GM19438 (cell line): Measurements from ENCODE around the gene MTREX.

Experiments
- ATAC-seq: cut with Tn5 transposase; IDR thresholded peaks from one replicate; pipeline ENCODE4 v1.9.1; 2021; ENCODE audit warnings: low read depth; ENCODE audit not compliant: unreplicated experiment

MTREX gene

DNA sequence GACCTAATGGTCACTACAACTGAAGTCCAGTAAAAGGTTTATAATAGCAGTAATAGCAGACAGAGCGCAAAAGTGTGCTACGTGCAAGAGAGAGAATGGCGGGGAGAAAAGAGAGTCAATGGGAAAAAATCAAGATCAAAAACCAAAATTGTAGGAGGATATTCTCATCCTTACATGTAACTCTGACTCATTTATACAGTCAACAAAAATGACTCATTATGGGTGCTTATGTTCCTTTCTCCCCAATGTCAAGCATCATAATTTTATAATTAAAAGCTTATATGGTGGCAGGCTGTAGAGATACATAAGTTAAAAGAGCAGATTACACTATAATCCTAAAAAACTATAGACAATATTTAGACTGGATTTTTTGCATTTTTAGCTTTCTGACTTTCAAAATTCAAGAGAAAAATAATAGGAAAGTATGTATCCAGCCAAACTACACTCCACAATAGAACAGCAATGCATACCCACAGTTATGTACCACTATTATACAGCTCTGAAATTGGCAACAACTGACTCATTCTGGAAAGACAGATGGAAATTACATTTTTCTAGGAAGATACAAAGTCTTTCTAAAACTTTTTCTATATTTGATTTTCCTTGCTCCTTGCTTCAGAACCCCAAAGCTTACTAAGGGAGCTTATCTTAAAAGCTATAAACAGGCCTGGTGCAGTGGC, 148.6 kb downstream of the MTREX start:
- ATAC-seq: no peak

- ATAC-seq: no peak
Observed at GRCh38 chr5:55459572-55459971, 151.8 kb downstream of the MTREX start.

GRCh38 chr5:55463613-55464012, 155.8 kb downstream of the MTREX start:
- no peak for ATAC-seq

- ATAC-seq: no peak
Observed at GRCh38 chr5:55467862-55468551, 160.2 kb downstream of the MTREX start.

GRCh38 chr5:55469839-55470238, 162.1 kb downstream of the MTREX start:
- ATAC-seq: no peak

DNA sequence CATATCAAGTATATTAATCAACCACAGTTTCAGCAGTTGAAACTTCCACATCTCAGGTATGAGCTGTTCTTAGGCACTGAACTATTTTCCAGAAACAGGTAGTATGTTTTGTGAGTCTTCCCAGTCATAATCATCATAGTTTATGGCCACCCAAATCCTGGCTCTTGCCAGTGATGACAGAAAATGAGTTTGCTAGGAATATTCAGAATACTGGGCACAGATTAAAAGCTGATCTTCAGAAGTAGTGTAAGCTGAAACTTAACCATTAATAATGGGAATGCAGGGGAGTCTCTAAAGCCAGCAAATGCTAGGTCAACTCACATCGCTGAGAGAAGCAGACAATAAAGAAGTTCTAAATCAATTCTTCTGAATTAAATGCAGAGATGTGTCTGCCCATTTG, 162.5 kb downstream of the MTREX start:
- ATAC-seq: no peak

GRCh38 chr5:55471468-55471867, 163.7 kb downstream of the MTREX start:
- no peak for ATAC-seq

DNA sequence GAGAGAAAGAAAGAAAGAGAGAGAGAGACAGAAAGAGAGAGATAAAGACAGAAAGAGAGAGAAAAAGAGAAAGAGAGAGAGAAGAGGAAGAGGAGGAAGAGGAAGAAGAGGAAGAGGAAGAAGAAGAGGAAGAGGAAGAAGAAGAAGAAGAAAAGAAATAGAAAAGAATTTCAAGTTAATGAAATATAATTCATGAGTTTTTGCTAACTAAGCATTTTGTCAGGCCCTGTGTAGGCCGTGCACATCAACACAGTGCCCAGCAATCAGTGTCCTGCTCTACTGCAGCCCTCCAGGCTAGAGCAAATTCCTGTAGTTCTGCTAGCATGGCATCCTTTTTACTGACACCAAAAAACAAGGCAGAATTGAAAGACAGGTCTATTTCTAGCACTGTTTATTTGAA, 164.9 kb downstream of the MTREX start:
- no peak for ATAC-seq
